ENCODE measurements around the gene PMF1. TPM values are rescaled to one million over a fixed set of nuclear protein-coding genes. Genes with fewer than 3 reads are reported as not detected.

The PMF1 gene
- total and polyA plus RNA-seq, 2 of the 13 experiments (the other 11 are each of a cell fraction or from before 2014, with no cell fraction given), result 72.5 to 89.0 TPM

DNA sequence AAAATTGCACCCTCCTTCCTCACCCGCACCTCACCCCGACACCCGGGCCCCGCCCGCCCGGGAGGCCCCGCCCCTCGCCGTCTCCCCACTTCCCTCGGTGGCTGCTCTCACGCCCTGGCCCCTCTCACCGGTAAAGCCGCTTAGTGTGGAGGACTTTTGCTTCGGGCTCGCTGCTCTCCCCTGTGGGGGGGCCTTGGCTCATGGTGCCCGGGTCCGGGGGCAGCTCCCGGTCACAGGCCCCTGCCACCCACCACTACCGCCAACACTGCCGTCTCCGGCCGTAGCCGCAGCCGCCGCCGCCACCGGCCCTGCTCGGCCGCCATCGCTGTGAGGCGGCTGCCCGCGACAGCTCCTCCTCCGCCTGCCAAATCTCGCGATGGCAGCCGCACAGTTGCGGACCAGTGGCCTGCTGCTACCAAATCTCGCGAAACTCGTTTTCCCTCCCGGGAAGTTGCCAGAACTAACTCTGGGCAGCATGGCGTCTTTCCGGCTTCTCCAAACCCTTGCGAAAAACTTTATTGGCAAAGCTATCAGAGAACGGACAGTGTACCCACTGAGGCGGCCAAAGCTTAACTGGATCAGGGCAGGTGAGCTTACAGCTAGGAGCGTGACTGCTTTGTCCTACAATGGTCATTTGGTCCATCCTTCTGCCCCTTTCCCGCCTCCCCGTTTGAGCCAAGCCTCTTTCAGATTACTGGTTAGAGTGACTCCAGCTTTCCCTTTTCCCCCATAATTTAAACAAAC, 69.8 kb downstream of the PMF1 start, which contains the start of gene SMG5 (continued):
- peak; percentile 63; the same call in 1 of the 2 replicates for TF ChIP-seq GZF1 (CRISPR knock-in tag; IDR thresholded peaks at IDR 0.05)
- TF ChIP-seq, protein P1, sequence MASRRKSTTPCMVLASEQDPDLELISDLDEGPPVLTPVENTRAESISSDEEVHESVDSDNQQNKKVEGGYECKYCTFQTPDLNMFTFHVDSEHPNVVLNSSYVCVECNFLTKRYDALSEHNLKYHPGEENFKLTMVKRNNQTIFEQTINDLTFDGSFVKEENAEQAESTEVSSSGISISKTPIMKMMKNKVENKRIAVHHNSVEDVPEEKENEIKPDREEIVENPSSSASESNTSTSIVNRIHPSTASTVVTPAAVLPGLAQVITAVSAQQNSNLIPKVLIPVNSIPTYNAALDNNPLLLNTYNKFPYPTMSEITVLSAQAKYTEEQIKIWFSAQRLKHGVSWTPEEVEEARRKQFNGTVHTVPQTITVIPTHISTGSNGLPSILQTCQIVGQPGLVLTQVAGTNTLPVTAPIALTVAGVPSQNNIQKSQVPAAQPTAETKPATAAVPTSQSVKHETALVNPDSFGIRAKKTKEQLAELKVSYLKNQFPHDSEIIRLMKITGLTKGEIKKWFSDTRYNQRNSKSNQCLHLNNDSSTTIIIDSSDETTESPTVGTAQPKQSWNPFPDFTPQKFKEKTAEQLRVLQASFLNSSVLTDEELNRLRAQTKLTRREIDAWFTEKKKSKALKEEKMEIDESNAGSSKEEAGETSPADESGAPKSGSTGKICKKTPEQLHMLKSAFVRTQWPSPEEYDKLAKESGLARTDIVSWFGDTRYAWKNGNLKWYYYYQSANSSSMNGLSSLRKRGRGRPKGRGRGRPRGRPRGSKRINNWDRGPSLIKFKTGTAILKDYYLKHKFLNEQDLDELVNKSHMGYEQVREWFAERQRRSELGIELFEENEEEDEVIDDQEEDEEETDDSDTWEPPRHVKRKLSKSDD (CRISPR knock-in tag; IDR thresholded peaks at IDR 0.05; ENCODE audit: low read depth), result peak; percentile 96
- peak; percentile 82 for TF ChIP-seq ATF1 (CRISPR knock-in tag; IDR thresholded peaks at IDR 0.05)
- TF ChIP-seq ZNF24 (IDR thresholded peaks at IDR 0.05), result no peak
- TF ChIP-seq FIP1L1 (IDR thresholded peaks at IDR 0.05; ENCODE audit: borderline replicate concordance, insufficient read depth, low read depth, low read length), result no peak
- TF ChIP-seq GATAD1 (CRISPR knock-in tag; IDR thresholded peaks at IDR 0.05), result peak; percentile 96
- TF ChIP-seq CHD2 (IDR thresholded peaks at IDR 0.05; ENCODE audit: low read depth, low read length), result peak; percentile 99
- TF ChIP-seq SP1 (IDR thresholded peaks at IDR 0.05), result peak; percentile 66; the same call in 1 of the 2 replicates
- peak; percentile 60 for TF ChIP-seq SP1 (CRISPR knock-in tag; IDR thresholded peaks at IDR 0.05)
- TF ChIP-seq ZSCAN29 (CRISPR knock-in tag; conservative IDR thresholded peaks at IDR 0.05), result peak; percentile 79
- TF ChIP-seq ZNF557 (CRISPR knock-in tag; IDR thresholded peaks at IDR 0.05), result 0 out of 2 replicates have a peak, but pooled peaks have one; percentile 63
- TF ChIP-seq MXD4 (CRISPR knock-in tag; IDR thresholded peaks at IDR 0.05), result peak; percentile 83
- 0 out of 2 replicates have a peak, but pooled peaks have one; percentile 1 for TF ChIP-seq ZSCAN20 (CRISPR knock-in tag; IDR thresholded peaks at IDR 0.05; ENCODE audit: borderline replicate concordance)
- TF ChIP-seq, protein P2, sequence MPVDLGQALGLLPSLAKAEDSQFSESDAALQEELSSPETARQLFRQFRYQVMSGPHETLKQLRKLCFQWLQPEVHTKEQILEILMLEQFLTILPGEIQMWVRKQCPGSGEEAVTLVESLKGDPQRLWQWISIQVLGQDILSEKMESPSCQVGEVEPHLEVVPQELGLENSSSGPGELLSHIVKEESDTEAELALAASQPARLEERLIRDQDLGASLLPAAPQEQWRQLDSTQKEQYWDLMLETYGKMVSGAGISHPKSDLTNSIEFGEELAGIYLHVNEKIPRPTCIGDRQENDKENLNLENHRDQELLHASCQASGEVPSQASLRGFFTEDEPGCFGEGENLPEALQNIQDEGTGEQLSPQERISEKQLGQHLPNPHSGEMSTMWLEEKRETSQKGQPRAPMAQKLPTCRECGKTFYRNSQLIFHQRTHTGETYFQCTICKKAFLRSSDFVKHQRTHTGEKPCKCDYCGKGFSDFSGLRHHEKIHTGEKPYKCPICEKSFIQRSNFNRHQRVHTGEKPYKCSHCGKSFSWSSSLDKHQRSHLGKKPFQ (CRISPR knock-in tag; IDR thresholded peaks at IDR 0.05; ENCODE audit: insufficient replicate concordance), result peak; percentile 77
- peak; percentile 76; the same call in 1 of the 2 replicates for TF ChIP-seq ZZZ3 (CRISPR knock-in tag; IDR thresholded peaks at IDR 0.05; ENCODE audit: borderline replicate concordance)
- no peak for TF ChIP-seq ZMYM2 (CRISPR knock-in tag; IDR thresholded peaks at IDR 0.05)
- no peak for TF ChIP-seq ZNF335 (CRISPR knock-in tag; IDR thresholded peaks at IDR 0.05)
- peak; percentile 85 for TF ChIP-seq ERF (CRISPR knock-in tag; IDR thresholded peaks at IDR 0.05)
- TF ChIP-seq KLF12 (CRISPR knock-in tag; IDR thresholded peaks at IDR 0.05; ENCODE audit: borderline replicate concordance), result peak; percentile 90; the same call in 1 of the 2 replicates
- TF ChIP-seq YEATS4 (CRISPR knock-in tag; IDR thresholded peaks at IDR 0.05; ENCODE audit: borderline replicate concordance), result peak; percentile 84; the same call in 1 of the 2 replicates
- TF ChIP-seq ZBTB7B (CRISPR knock-in tag; IDR thresholded peaks at IDR 0.05), result peak; percentile 64; the same call in 1 of the 2 replicates
- TF ChIP-seq SAFB2 (CRISPR knock-in tag; IDR thresholded peaks at IDR 0.05; ENCODE audit: borderline replicate concordance, low read depth), result peak; percentile 48; the same call in 1 of the 2 replicates
- TF ChIP-seq DNMT3B (CRISPR knock-in tag; conservative IDR thresholded peaks at IDR 0.05), result peak; percentile 88; the same call in 1 of the 2 replicates
- TF ChIP-seq PRPF4 (IDR thresholded peaks at IDR 0.05; ENCODE audit: low read depth, low read length, poor library complexity, severe bottlenecking), result peak; percentile 90
- TF ChIP-seq SP4 (CRISPR knock-in tag; IDR thresholded peaks at IDR 0.05), result peak; percentile 80; the same call in 1 of the 2 replicates
- TF ChIP-seq, protein P3, sequence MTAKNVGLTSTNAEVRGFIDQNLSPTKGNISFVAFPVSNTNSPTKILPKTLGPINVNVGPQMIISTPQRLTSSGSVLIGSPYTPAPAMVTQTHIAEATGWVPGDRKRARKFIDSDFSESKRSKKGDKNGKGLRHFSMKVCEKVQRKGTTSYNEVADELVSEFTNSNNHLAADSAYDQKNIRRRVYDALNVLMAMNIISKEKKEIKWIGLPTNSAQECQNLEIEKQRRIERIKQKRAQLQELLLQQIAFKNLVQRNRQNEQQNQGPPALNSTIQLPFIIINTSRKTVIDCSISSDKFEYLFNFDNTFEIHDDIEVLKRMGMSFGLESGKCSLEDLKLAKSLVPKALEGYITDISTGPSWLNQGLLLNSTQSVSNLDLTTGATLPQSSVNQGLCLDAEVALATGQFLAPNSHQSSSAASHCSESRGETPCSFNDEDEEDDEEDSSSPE (CRISPR knock-in tag; IDR thresholded peaks at IDR 0.05), result peak; percentile 93

All from HepG2 (cell line).